ENCODE data around the gene ENC1.

GRCh38 chr5:74616236-74617146 lies 24.0 kb downstream of the ENC1 start:
- no peak for TF ChIP-seq POLR2A (IDR thresholded peaks at IDR 0.05)
- TF ChIP-seq CTCF (IDR thresholded peaks at IDR 0.05), result no peak

Data from esophagus squamous epithelium (tissue), 4 donors.